ENCODE results near the gene FMO1. TPM values are rescaled to one million over a fixed set of nuclear protein-coding genes. Genes with fewer than 3 reads are reported as not detected.

Gene FMO1
- total RNA-seq, 1 experiment from 2014 or later = not detected

- ChIA-PET POLR2A (ENCODE audit: unreplicated experiment) (no interaction called here), CTCF (no interaction called here)
- H3K9me3 ChIP-seq (ENCODE audit: low read length) = no peaks in the 10 kb centered on the region
- no peaks in the 10 kb centered on the region for H3F3A ChIP-seq (ENCODE audit: low read length, unreplicated experiment)
- no peak overlapping the region for H3K27ac ChIP-seq (ENCODE audit: low read length)
- DNase-seq (no peak), ATAC-seq (no peak)
- H3K36me3 ChIP-seq (ENCODE audit: low read depth, low read length) = no peaks in the 10 kb centered on the region
- no peak overlapping the region for H2AFZ ChIP-seq (ENCODE audit: low read length)
- no peak overlapping the region for H3K4me3 ChIP-seq (ENCODE audit: low read length)
- H3K9ac ChIP-seq (ENCODE audit: low read length) = no peak overlapping the region
- no peaks in the 10 kb centered on the region for H3K4me1 ChIP-seq (ENCODE audit: insufficient read depth, low read length)
- TF ChIP-seq CTCF (conservative IDR thresholded peaks at IDR 0.05; ENCODE audit: low read depth, low read length) = no peak
- TF ChIP-seq EZH2 (IDR thresholded peaks at IDR 0.05; ENCODE audit: low read length, unreplicated experiment) = no peak
- no peak for TF ChIP-seq EZH2phosphoT487 (IDR thresholded peaks at IDR 0.05; ENCODE audit: borderline replicate concordance, low read length)
- intact Hi-C loops (cut with micrococcal nuclease) = no loop called here
- H4K20me1 ChIP-seq (ENCODE audit: low read length) = no peaks in the 10 kb centered on the region
- H3K9me2 ChIP-seq (replicated peaks; ENCODE audit: low read length) = no peaks in the 10 kb centered on the region
- BruUV-seq (replicated peaks) = no TSS peak
- H3K27me3 ChIP-seq (ENCODE audit: low read length) = peaks cover 83% of the 10 kb centered on the region
- no peak overlapping the region for H3K4me2 ChIP-seq (ENCODE audit: low read length)
- H3K79me2 ChIP-seq (ENCODE audit: low read length) = no peaks in the 10 kb centered on the region
These were observed 41.3 kb upstream of the FMO1 start for GRCh38 chr1:171206978-171207355.

GRCh38 chr1:171207377-171207776, 40.9 kb upstream of the FMO1 start:
- ATAC-seq = no peak
- H3K9me3 ChIP-seq (ENCODE audit: low read length) = no peaks in the 10 kb centered on the region
- no peak overlapping the region for H3K27ac ChIP-seq (ENCODE audit: low read length)
- no peaks in the 10 kb centered on the region for H3K36me3 ChIP-seq (ENCODE audit: low read depth, low read length)
- no peak for DNase-seq
- CTCF ChIA-PET = no interaction called here
- no peak overlapping the region for H3K4me2 ChIP-seq (ENCODE audit: low read length)
- no peak overlapping the region for H2AFZ ChIP-seq (ENCODE audit: low read length)
- no peak overlapping the region for H3K4me3 ChIP-seq (ENCODE audit: low read length)
- TF ChIP-seq EZH2 (IDR thresholded peaks at IDR 0.05; ENCODE audit: low read length, unreplicated experiment) (no peak), CTCF (conservative IDR thresholded peaks at IDR 0.05; ENCODE audit: low read depth, low read length) (no peak), EZH2phosphoT487 (IDR thresholded peaks at IDR 0.05; ENCODE audit: borderline replicate concordance, low read length) (no peak)
- H4K20me1 ChIP-seq (ENCODE audit: low read length) = no peaks in the 10 kb centered on the region
- H3K4me1 ChIP-seq (ENCODE audit: insufficient read depth, low read length) = no peaks in the 10 kb centered on the region
- H3K9me2 ChIP-seq (replicated peaks; ENCODE audit: low read length) = no peaks in the 10 kb centered on the region
- H3F3A ChIP-seq (ENCODE audit: low read length, unreplicated experiment) = no peaks in the 10 kb centered on the region
- intact Hi-C loops (cut with micrococcal nuclease) = no loop called here
- H3K9ac ChIP-seq (ENCODE audit: low read length) = no peak overlapping the region
- POLR2A ChIA-PET (ENCODE audit: unreplicated experiment) = no interaction called here
- peaks cover 83% of the 10 kb centered on the region for H3K27me3 ChIP-seq (ENCODE audit: low read length)
- no peaks in the 10 kb centered on the region for H3K79me2 ChIP-seq (ENCODE audit: low read length)
- BruUV-seq (replicated peaks) = no TSS peak

DNA sequence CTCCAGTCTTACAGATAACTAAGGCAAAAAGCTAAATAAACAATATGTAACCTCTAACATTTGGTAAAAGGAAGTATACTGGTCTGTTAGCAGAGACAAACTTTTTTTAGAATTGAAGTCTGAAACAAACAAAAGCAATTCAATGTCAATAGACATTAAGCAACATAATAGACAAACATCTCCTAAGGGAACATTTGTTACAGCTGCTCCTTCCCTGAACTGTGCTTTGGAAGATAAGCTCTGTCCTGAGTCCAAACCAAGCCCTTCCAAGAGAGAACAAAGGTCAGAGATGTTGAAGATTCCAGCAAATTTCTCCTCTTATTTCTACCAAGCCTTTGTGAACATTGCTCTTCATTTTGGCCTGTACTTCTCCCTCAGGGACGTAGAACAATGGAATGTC, 37.9 kb upstream of the FMO1 start:
- no peak for DNase-seq
- no peak for ATAC-seq
- Histone ChIP-seq H4K20me1 (ENCODE audit: low read length) (no peaks in the 10 kb centered on the region), H3K79me2 (ENCODE audit: low read length) (no peaks in the 10 kb centered on the region), H3K9me3 (ENCODE audit: low read length) (no peaks in the 10 kb centered on the region), H3K4me1 (ENCODE audit: insufficient read depth, low read length) (no peaks in the 10 kb centered on the region), H3K27ac (ENCODE audit: low read length) (no peak overlapping the region), H3F3A (ENCODE audit: low read length, unreplicated experiment) (no peaks in the 10 kb centered on the region), H3K27me3 (ENCODE audit: low read length) (peaks cover 69% of the 10 kb centered on the region), H3K36me3 (ENCODE audit: low read depth, low read length) (no peaks in the 10 kb centered on the region), H2AFZ (ENCODE audit: low read length) (no peak overlapping the region), H3K4me2 (ENCODE audit: low read length) (no peak overlapping the region), H3K4me3 (ENCODE audit: low read length) (no peak overlapping the region), H3K9me2 (replicated peaks; ENCODE audit: low read length) (no peaks in the 10 kb centered on the region), H3K9ac (ENCODE audit: low read length) (no peak overlapping the region)
- no TSS peak for BruUV-seq (replicated peaks)
- intact Hi-C loops (cut with micrococcal nuclease) = no loop called here
- CTCF ChIA-PET = no interaction called here
- TF ChIP-seq EZH2phosphoT487 (IDR thresholded peaks at IDR 0.05; ENCODE audit: borderline replicate concordance, low read length) (no peak), EZH2 (IDR thresholded peaks at IDR 0.05; ENCODE audit: low read length, unreplicated experiment) (no peak), CTCF (conservative IDR thresholded peaks at IDR 0.05; ENCODE audit: low read depth, low read length) (no peak)
- POLR2A ChIA-PET (ENCODE audit: unreplicated experiment) = no interaction called here
